ENCODE measurements around the gene FAM193A.

Gene FAM193A

GRCh38 chr4:2781911-2782310 lies 245.5 kb downstream of the FAM193A start:
- no peak for DNase-seq (ENCODE audit: low read depth in 2 of 2)
